GM23338 (cell line): Measurements from ENCODE around the gene DOCK11.

Experiments
- CTCF ChIP-seq, 2 experiments: fragments of 200-600 bp in 1 of 2; sonication (generic) in 1 of 2; conservative IDR thresholded peaks; 2 replicates each; pipeline versions ENCODE4 v1.5.1 to v1.6.1; 2016 to 2017; ENCODE audit warnings: antibody characterized with exemption in 2 of 2, low read depth in 2 of 2, mild to moderate bottlenecking in 2 of 2, moderate library complexity in 1 of 2
- EZH2 ChIP-seq: fragments of 200-600 bp; sonication (generic); IDR thresholded peaks from one replicate; pipeline ENCODE4 v1.8.0; 2017; ENCODE audit warnings: antibody characterized with exemption, mild to moderate bottlenecking, low read depth; ENCODE audit not compliant: unreplicated experiment
- POLR2AphosphoS5 ChIP-seq: IDR thresholded peaks from 2 replicates; pipeline ENCODE4 v1.6.1; 2016; ENCODE audit warnings: antibody characterized with exemption, low read depth
- REST ChIP-seq: IDR thresholded peaks from one replicate; pipeline ENCODE4 v1.6.1; 2018; ENCODE audit warnings: antibody characterized with exemption; ENCODE audit not compliant: unreplicated experiment

- no peak for TF ChIP-seq CTCF (conservative IDR thresholded peaks at IDR 0.05; ENCODE audit: low read depth in 2 of 2)
- TF ChIP-seq EZH2, result no peak
- TF ChIP-seq POLR2AphosphoS5, result no peak
- TF ChIP-seq REST, result no peak
These were observed 160.1 kb downstream of the DOCK11 start for GRCh38 chrX:118655561-118656246.
